Activated CD4-positive, alpha-beta T cell treated with anti-CD3 and anti-CD28 coated beads, Interleukin-2, amount 50 U/mL, for 24 hours (primary cell): ENCODE measurements around the gene SMTNL2.
"Not testable (repeated sequence)": the region's sequence is repeated elsewhere in the genome, so short reads cannot be mapped to it uniquely, and the experiment has no call there.

ENCODE experiments used
- DNase-seq, 2 donors: peaks; one replicate each; pipeline ENCODE4 v3.0.0-alpha.2; 2020; ENCODE audit warnings: low read depth in 1 of 2, low spot score in 1 of 2

Gene SMTNL2

DNA sequence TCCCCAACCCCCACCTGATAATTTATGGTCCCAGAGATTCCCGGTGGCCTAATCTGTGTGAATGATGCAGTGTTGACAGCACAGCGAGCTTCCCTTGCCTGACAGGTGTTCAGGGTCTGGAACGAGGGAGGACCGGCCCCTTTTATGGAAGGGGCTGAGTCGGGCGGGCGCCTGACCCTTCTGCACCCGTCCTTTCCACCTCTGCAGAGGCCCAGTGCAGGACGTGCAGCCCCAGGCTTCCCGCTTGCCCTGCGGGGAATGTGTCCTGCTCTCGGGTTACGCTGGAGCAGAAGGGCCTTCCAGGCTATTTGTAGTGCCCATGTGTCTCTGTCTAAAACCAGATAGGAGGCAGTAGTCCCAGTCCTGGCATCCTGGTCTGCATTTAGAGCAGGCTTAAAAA, 16.2 kb downstream of the SMTNL2 start:
- no peak for DNase-seq

GRCh38 chr17:4601326-4601725, 17.0 kb downstream of the SMTNL2 start:
- no peak for DNase-seq

- DNase-seq = no peak
Observed at GRCh38 chr17:4602041-4602440, 17.7 kb downstream of the SMTNL2 start.

DNA sequence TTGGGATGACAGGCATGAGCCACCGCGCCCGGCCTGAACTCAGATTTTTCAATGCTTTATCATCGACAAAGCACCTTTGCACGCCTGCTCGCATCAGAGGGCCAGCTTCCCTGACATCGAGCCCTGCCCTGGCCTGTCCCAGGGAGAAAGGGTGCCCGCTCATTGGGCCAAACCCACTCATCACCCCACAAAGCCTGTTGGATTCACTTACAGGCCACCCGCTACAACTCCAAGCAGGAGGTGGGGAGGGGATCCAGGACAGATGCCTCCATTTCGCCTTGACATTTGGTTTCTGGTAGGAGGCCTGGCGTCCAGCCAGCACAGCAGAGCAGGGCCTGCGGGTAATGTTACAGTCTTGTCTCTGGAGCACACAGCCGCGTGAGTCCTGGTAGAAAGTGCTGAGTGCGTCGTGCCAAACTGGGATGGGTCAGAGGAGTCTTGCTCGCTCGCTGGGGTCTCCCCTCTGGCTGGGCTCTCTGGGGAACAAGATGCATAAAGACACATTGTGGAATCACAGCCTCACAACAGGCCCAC, 19.8 kb downstream of the SMTNL2 start:
- DNase-seq = no peak

- DNase-seq = not testable (repeated sequence)
Observed at GRCh38 chr17:4604736-4605135, 20.4 kb downstream of the SMTNL2 start.

DNA sequence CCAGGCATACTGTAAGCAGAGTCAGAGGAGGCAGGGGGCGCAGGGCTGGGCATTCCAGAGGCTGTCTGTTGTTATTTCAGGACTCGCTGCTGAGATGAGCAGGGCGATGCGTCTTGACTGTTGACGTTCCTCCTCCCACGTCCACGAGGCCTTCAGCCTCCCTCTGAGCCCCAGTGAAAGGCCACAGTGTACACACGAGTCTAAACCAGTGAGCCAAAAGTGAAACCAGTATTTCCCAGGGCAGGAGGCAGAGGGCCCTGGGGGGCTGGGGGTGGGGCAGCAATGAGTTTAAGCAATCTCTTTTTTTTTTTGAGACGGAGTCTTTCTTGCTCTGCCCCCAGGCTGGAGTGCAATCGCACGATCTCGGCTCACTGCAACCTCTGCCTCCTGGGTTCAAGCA, 21.5 kb downstream of the SMTNL2 start:
- DNase-seq = no peak

GRCh38 chr17:4607261-4607741, 23.0 kb downstream of the SMTNL2 start:
- DNase-seq = no peak

DNA sequence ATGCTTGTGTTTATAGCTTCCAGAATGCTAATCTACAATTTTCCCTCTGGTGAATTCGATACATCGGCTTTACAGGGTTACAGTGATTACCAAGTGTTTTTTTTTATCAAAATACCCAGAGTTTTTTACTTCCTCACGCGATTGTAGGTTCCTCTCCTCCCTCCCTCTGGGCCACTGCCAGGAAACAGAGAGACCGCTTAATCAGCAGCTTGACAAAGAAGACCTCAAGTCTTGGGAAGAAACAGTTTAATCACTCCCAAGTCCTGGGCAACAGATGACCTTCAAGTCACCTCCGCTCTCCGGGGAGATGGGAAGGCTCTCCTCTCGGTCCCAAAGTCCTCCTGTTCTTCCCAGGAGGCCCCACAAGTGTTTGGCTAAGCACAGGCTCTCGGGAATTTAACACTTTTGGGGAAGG, 23.5 kb downstream of the SMTNL2 start:
- no peak for DNase-seq

DNA sequence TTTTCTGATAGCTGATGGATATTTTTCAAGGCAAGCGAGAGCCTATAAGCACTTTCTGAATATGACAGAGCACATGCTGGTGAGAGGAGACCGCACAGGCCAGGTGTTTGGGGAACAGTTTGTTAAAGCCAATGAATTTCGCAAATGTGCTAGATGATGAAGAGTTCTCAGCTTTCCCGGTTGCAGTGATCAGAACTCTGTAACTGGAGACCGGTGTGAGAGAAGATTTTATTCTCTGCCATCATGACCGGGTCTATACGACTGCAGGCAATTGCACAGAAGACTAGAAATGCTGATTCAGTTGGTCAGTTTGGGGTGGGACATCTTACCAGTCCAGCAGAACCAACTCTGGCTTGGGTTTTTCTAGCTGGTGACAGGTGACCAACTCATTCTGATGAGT, 25.4 kb downstream of the SMTNL2 start:
- DNase-seq = no peak

GRCh38 chr17:4610162-4610561, 25.8 kb downstream of the SMTNL2 start:
- no peak for DNase-seq

- DNase-seq = no peak
Observed at GRCh38 chr17:4610656-4611055, 26.3 kb downstream of the SMTNL2 start.

DNA sequence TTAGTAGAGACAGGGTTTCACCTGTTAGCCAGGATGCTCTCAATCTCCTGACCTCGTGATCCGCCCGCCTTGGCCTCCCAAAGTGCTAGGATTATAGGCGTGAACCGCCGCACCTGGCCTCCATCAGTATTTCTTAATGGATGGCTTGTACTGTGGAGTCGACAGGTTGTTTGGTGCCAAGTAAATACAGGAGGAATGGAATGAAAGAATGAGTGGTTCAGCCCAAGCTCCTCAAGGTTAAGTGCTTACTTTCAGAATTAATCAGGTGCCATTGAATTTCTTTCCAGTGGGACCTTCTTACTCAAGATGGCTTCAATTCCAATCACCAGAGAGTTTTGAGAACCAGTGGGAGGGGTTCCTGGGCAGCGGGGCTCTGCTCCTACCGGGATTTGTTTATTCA, 32.1 kb downstream of the SMTNL2 start:
- DNase-seq = no peak

GRCh38 chr17:4617090-4617489, 32.8 kb downstream of the SMTNL2 start:
- DNase-seq = no peak

DNA sequence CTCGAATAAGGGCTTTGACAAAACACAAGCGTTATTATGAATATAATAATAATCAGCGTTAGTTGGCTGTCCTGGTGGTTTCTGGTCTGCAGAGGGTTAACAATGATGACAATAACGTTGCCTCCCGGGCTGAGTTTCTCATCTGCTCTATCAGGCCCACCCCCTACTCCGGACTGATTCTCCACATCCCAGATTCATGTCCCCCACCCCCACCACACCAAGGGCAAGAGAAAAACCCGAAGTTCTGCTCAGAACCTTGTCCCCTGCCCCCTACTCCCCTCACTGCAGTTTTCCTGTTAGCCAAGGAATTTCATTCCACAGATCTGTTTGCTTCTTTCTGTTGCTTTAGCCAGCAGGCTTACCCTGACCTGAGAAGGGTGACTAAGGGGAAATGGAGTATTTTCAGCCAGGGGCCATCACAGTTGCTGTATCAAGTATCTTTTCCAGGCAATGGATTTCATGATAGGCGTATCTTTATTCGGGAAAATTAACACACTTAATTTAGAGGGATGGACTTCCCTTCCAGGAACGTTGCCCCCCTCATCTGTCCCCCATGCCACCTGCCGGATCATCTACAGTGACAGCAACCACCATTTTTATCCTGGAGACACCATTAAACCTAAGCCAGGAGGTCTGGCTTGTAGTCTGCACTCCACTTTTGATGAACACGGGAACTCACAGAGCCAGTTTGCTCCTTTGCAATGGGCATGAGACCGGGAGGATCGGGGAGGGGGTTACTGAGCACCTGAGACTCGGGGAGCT, 33.4 kb downstream of the SMTNL2 start:
- DNase-seq = no peak

DNA sequence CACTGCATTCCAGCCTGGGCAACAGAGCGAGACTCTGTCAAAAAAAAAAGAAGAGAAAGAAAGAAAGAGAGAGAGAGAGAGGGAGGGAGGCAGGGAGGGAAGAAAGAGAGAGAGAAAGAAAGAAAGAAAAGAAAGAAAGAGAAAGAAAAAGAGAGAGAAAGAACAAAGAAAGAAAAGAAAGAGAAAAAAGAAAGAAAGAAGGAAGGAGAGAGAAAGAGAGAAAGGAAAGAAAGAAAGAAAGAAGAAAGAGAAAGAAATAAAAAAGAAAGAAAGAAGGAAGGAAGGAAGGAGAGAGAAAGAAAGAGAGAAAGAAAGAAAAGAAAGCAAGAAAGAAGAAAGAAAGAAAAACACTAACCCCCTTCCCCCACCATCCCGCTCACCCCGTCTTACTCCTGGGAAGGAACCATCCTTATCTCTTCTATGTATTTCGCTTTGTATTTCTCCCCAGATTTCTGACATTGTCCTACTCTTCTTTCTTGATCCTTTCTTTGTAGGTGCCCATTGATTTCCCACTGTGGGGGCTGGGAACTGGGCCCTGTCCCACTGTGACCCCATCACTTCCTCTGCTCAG, 36.3 kb downstream of the SMTNL2 start:
- DNase-seq = no peak

GRCh38 chr17:4622375-4622774, 38.0 kb downstream of the SMTNL2 start:
- DNase-seq = no peak

DNA sequence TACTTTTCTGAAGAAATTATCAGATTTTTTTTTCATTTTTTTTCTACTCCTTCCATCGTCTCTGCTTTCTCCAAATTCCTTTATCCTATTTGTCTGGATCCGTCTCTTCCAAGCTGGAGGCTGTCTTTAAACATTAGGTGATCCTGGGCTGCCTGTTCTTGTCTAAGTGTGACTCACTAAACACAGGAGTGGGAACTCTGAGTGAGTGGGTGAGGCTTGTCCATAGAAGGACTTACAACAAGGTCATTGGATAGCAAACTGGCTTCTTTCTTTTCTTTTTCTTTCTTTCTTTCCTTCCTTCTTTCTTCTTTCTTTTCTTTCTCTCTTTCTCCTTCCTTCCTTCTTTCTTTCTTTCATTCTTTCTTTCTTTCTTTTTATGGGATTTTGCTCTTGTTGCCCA, 38.9 kb downstream of the SMTNL2 start:
- DNase-seq = no peak

DNA sequence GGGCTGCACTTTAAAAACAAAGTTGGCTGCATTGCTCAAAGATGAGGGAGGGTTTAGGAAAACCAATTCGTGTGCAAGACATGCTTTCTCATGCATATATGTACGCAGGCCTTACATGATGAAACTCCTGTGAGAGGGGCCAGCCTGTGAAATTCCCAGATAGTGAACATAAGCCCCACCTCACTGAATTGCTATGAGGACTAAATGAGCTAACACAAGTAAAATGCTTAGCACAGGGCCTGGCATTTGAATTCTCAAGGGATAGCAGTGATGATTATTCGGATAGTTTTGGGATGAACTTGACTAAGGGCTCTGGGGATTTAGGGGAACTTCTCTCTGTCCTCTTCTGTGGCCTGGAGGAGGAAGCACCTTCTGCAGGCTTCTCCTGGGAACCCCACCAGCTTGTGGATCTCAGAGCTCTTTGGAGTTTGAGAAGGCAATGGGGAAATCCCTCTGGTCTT, 40.2 kb downstream of the SMTNL2 start:
- DNase-seq = not testable (repeated sequence)

DNA sequence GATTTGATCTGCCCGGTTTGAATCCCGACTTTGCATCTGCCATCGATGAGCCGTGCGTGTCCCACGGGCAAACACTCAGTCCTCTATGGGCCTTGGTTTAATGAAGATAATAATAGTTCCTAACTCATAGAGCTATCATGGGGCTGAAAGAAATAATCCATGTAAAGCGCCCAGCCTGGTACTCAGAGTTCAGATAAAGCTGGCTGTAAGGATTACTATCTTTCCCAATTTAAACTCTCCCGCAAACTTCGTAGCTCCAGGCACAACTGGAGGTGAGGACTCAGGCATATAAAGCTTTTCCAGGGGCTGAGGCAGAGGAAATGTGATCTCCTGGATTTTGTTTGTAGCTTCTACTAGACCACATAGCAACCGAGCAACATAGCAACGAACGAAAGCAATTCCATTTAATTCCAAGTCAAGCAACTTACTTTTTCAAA, 40.9 kb downstream of the SMTNL2 start:
- DNase-seq = no peak

GRCh38 chr17:4626734-4627256, 42.5 kb downstream of the SMTNL2 start:
- DNase-seq = no peak

- no peak for DNase-seq
Observed at GRCh38 chr17:4631431-4631830, 47.1 kb downstream of the SMTNL2 start.
